ENCODE measurements around the gene DOC2A.

The DOC2A gene

DNA sequence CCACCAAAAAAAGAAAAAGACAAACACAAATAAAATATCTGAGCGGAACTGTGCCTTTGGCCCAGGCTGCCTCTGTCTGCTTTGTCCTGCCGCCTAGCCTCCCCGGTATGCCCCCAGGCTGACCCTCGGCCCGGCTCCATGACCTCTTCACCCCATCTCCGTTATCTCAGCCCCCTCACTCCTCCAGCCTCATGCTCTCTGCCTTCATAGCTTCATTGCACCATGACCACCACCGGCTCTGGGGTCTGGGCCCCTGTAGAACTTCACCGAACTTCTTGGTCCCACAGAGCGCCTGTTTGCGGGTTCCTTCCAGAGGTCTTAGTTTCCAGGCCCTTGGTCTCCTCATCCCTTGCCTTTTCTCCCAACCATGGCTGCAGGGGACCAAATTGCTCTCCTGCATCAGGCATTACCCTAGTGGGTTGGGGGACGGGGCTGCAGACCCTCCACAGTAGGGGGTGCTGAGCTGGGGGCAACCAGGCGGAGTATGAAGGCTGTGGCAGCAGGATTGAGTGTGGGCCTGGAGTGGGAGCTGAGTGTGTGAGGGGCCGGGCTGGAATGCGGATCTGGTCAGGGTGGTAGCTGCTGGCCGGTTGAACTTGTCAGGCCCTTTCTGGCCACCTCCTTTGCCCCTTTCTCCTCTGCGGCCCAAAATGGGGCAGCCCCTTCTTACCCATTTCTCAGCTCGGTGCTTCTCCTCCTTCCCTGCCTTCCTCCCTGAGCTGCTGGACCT is 22.3 kb downstream of the DOC2A start:
- no peak for DNase-seq (ENCODE audit: low read depth)
- no peak overlapping the region for H3K4me3 ChIP-seq (ENCODE audit: control insufficient read depth, low read depth, low read length)
- TF ChIP-seq CTCF (conservative IDR thresholded peaks at IDR 0.05; ENCODE audit: control insufficient read depth, insufficient read depth, low read depth, low read length), result no peak

DNA sequence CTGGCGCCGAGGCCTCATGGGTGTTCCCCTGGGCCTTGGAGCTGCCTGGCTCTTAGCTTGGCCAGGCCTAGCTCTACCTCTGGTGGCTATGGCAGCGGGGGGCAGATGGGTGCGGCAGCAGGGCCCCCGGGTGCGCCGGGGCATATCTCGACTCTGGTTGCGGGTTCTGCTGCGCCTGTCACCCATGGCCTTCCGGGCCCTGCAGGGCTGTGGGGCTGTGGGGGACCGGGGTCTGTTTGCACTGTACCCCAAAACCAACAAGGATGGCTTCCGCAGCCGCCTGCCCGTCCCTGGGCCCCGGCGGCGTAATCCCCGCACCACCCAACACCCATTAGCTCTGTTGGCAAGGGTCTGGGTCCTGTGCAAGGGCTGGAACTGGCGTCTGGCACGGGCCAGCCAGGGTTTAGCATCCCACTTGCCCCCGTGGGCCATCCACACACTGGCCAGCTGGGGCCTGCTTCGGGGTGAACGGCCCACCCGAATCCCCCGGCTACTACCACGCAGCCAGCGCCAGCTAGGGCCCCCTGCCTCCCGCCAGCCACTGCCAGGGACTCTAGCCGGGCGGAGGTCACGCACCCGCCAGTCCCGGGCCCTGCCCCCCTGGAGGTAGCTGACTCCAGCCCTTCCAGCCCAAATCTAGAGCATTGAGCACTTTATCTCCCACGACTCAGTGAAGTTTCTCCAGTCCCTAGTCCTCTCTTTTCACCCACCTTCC is 23.3 kb downstream of the DOC2A start:
- no peak for TF ChIP-seq CTCF (conservative IDR thresholded peaks at IDR 0.05; ENCODE audit: control insufficient read depth, insufficient read depth, low read depth, low read length)
- no peak overlapping the region for H3K4me3 ChIP-seq (ENCODE audit: control insufficient read depth, low read depth, low read length)
- no peak for DNase-seq (ENCODE audit: low read depth)

GRCh38 chr16:29986931-29987330 is 23.9 kb downstream of the DOC2A start:
- no peak for DNase-seq (ENCODE audit: low read depth)
- no peak overlapping the region for H3K4me3 ChIP-seq (ENCODE audit: control insufficient read depth, low read depth, low read length)
- TF ChIP-seq CTCF (conservative IDR thresholded peaks at IDR 0.05; ENCODE audit: control insufficient read depth, insufficient read depth, low read depth, low read length), result no peak

- no peak for DNase-seq (ENCODE audit: low read depth)
- no peak overlapping the region for H3K4me3 ChIP-seq (ENCODE audit: control insufficient read depth, low read depth, low read length)
- no peak for TF ChIP-seq CTCF (conservative IDR thresholded peaks at IDR 0.05; ENCODE audit: control insufficient read depth, insufficient read depth, low read depth, low read length)
These were observed 24.6 kb downstream of the DOC2A start for GRCh38 chr16:29986231-29986630.

- DNase-seq (ENCODE audit: low read depth), result no peak
- no peak overlapping the region for H3K4me3 ChIP-seq (ENCODE audit: control insufficient read depth, low read depth, low read length)
These were observed 25.5 kb downstream of the DOC2A start for GRCh38 chr16:29985271-29985811.

DNA sequence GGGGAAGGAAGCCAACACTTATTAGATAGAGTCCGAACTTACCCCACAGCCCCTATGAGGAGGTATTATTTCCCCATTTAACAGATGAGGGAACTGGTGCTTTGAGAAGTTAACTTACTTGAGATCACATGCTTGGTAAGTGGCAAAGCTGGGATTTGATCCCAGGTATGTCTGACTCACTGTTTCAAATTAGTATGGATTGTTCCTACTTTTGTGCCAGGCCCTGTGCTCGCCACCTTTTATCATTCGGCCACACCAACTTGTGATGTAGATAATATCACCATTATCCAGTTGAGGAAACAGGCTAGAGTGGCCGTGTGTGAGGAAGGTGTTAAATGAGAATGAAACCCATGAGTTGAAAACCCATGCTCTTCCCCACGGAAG is 26.1 kb downstream of the DOC2A start:
- TF ChIP-seq CTCF (conservative IDR thresholded peaks at IDR 0.05; ENCODE audit: control insufficient read depth, insufficient read depth, low read depth, low read length), result no peak
- H3K4me3 ChIP-seq (ENCODE audit: control insufficient read depth, low read depth, low read length), result no peak overlapping the region
- DNase-seq (ENCODE audit: low read depth), result no peak

More at GRCh38 chr16:29985271-29985811, 25.5 kb downstream of the DOC2A start:
- TF ChIP-seq CTCF (conservative IDR thresholded peaks at IDR 0.05; ENCODE audit: control insufficient read depth, insufficient read depth, low read depth, low read length), result no peak
